Activated CD8-positive, alpha-beta T cell treated with anti-CD3 and anti-CD28 coated beads for 36 hours (primary cell): ENCODE measurements around the gene DUS1L. TPM values are rescaled to one million over a fixed set of nuclear protein-coding genes. Genes with fewer than 3 reads are reported as not detected.

Experiments used
- ATAC-seq: fragments of 200-7000 bp; cut with Tn5 transposase; one replicate; pipeline ENCODE4 v1.10.0; 2021; ENCODE audit warnings: mild to moderate bottlenecking, moderate library complexity
- CTCF ChIA-PET: fragments of 350-600 bp; sonication (Branson Sonifier 250); formaldehyde crosslinking; loops from one replicate; lab custom pipeline; 2021; ENCODE audit warnings: antibody characterized with exemption; lab: Charles Lee
- POLR2A ChIA-PET: fragments of 350-600 bp; sonication (Branson Sonifier 250); formaldehyde crosslinking; loops from one replicate; lab custom pipeline; 2021; ENCODE audit warnings: antibody characterized with exemption; lab: Charles Lee
- DNase-seq: peaks from one replicate; pipeline ENCODE4 v3.0.0-alpha.2; 2020
- H3K27ac Mint-ChIP-seq: one replicate; pipeline ENCODE4 v1.8.0; 2021; ENCODE audit warnings: mild to moderate bottlenecking, mixed read lengths
- H3K27me3 Mint-ChIP-seq: one replicate; pipeline ENCODE4 v1.8.0; 2021; ENCODE audit warnings: mixed read lengths
- H3K36me3 Mint-ChIP-seq: one replicate; pipeline ENCODE4 v1.8.0; 2021; ENCODE audit warnings: low read depth, mixed read lengths
- H3K4me1 Mint-ChIP-seq: one replicate; pipeline ENCODE4 v1.8.0; 2021; ENCODE audit warnings: low read depth, mixed read lengths
- H3K4me3 Mint-ChIP-seq: one replicate; pipeline ENCODE4 v1.8.0; 2021; ENCODE audit warnings: mild to moderate bottlenecking, moderate library complexity, mixed read lengths
- H3K9me3 Mint-ChIP-seq: one replicate; pipeline ENCODE4 v1.8.0; 2021; ENCODE audit warnings: mixed read lengths
- intact Hi-C: fragments of 100-400 bp; cut with micrococcal nuclease; formaldehyde crosslinking; loops from one replicate; pipeline ENCODE4 v1.10.0; 2022
- total RNA-seq, 2 experiments: library from RNA; stranded (reverse); gene quantifications; one replicate each; pipeline ENCODE4 v1.2.3, GENCODE V29; 2021
- TF ChIP-seq, protein P1 (sequence below): fragments of 200-600 bp; IDR thresholded peaks from one replicate; pipeline ENCODE4 v1.8.0; 2022; ENCODE audit warnings: antibody characterized with exemption, mild to moderate bottlenecking

DUS1L gene
- total RNA-seq, 2 experiments from 2014 or later = 139 to 140 TPM

DNA sequence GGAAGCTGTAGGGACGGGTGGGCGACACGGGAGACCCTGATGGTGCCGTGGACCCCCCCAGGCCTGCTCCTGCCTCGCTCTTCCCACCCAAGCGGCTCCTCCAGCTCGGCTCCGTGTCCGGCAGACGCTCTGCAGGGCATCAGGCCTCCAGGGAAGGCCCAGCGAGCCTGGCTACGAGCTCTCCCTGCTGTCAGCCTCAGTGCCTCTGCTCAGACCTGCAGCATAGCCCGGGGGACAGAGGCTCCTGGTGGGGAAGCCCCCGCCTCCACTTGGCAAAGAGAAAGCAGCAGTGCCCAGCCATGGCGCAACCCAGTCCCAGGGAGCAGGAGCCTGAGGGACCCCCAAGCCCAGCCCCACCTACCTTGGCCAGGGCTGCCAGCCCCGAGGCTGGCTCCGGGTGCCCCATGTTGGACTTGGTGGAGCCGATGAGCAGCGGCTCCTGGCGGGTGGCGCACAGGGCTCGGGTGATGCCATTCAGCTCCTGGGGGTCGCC lies 26.5 kb upstream of the DUS1L start:
- DNase-seq (no peak), ATAC-seq (no peak)
- intact Hi-C loops = no loop called here
- TF ChIP-seq, protein P1, sequence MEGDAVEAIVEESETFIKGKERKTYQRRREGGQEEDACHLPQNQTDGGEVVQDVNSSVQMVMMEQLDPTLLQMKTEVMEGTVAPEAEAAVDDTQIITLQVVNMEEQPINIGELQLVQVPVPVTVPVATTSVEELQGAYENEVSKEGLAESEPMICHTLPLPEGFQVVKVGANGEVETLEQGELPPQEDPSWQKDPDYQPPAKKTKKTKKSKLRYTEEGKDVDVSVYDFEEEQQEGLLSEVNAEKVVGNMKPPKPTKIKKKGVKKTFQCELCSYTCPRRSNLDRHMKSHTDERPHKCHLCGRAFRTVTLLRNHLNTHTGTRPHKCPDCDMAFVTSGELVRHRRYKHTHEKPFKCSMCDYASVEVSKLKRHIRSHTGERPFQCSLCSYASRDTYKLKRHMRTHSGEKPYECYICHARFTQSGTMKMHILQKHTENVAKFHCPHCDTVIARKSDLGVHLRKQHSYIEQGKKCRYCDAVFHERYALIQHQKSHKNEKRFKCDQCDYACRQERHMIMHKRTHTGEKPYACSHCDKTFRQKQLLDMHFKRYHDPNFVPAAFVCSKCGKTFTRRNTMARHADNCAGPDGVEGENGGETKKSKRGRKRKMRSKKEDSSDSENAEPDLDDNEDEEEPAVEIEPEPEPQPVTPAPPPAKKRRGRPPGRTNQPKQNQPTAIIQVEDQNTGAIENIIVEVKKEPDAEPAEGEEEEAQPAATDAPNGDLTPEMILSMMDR = no peak
- POLR2A ChIA-PET = interaction anchor here (0.7 to 1.0 kb wide), 3 partner anchors 27 to 39 kb away, joined by 3 to 4 read pairs (median 3); no protein-coding TSS in a partner anchor
- Mint-ChIP-seq H3K9me3 (no peaks in the 10 kb centered on the region), H3K4me3 (no peak overlapping the region), H3K27me3 (no peaks in the 10 kb centered on the region), H3K4me1 (peaks cover 4% of the 10 kb centered on the region), H3K27ac (no peak overlapping the region), H3K36me3 (peaks cover 30% of the 10 kb centered on the region)
- CTCF ChIA-PET = no interaction called here

DNA sequence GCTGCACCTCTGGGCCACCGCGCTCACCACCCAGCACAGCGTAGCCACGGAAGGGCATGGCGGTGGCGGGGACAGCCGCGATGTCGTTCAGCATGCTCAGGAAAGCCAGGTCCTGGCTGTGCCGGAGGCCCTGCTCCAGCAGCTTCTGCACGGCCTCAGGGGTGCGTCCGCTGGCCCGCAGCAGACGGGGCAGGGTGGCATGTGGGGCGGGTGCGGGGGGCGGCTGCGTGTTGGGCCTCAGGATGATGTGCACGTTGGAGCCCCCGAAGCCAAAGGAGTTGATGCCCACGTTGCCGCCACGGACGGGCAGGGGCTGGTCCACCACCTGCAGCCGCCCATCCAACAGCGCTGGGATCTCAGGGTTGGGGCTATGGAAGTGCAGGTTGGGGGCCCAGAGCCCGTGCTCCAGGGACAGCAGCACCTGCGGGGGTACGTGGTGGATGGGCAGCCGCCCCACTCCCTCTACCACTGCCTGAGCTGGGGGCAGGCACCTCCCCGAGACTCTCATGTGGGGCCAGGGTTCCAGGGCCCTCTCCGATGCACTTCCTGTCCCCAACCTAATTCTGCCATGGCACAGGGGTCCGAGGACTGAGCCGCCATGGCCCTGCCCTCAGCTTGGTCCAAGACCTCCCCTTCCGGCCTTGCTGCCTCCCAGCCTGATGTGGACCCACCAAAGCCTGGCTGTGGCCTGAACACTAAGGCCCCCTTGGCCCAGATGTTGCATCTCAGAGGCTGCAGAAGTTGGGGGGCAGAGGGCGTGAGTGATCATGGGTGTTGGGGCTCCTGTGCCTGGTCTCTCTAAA lies 25.9 kb upstream of the DUS1L start:
- DNase-seq (no peak), ATAC-seq (no peak)
- H3K27ac Mint-ChIP-seq = no peak overlapping the region
- TF ChIP-seq, protein P1 = no peak
- H3K4me3 Mint-ChIP-seq = no peak overlapping the region
- CTCF ChIA-PET = no interaction called here
- no peaks in the 10 kb centered on the region for H3K9me3 Mint-ChIP-seq
- H3K36me3 Mint-ChIP-seq = peaks cover 26% of the 10 kb centered on the region
- POLR2A ChIA-PET = interaction anchor here (0.8 to 3.6 kb wide), 4 partner anchors 11 to 39 kb away, joined by 3 to 18 read pairs (median 9); no protein-coding TSS in a partner anchor
- intact Hi-C loops = no loop called here
- no peaks in the 10 kb centered on the region for H3K27me3 Mint-ChIP-seq
- peaks cover 4% of the 10 kb centered on the region for H3K4me1 Mint-ChIP-seq

DNA sequence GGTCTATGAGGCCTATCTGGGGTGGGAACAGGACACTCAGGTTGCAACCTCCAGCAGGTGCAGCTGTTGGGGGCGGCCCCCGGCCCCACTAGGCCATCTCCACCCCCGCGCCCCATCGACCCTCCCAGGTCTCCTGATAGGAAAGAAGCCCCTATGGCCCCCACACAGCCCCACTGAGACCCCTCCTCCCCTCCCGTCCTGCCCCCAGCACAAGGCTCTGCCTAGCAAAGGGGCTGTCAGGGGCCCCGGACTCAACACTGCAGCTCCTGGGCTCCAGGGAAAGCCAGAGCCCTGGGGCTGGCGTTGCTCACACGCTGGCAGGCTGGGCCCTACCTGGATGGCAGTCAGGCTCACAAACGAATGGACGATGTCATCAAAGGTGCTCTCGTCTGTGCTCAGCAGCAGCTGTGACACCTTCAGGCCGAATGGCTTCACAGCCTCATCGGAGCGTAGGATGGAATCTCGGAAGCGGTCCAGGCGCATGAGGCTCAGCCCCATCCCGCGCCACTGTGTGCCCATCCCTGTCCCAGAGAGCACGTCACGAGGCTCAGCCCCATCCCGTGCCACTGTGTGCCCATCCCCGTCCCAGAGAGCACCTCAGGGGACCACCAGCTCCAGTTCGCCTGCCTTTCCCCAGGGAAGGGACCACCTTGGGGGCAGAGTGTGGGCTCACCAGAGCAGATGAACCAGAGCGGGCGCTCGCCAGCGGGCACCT lies 25.1 kb upstream of the DUS1L start:
- Mint-ChIP-seq H3K4me3 (no peak overlapping the region), H3K27me3 (no peaks in the 10 kb centered on the region), H3K36me3 (peaks cover 23% of the 10 kb centered on the region), H3K4me1 (peaks cover 2% of the 10 kb centered on the region), H3K9me3 (no peaks in the 10 kb centered on the region), H3K27ac (no peak overlapping the region)
- CTCF ChIA-PET = no interaction called here
- ATAC-seq (no peak), DNase-seq (no peak)
- intact Hi-C loops = no loop called here
- POLR2A ChIA-PET = interaction anchor here (3.4 to 3.6 kb wide), 2 partner anchors 11 to 14 kb away, joined by 14 to 18 read pairs; no protein-coding TSS in a partner anchor
- TF ChIP-seq, protein P1 = no peak

DNA sequence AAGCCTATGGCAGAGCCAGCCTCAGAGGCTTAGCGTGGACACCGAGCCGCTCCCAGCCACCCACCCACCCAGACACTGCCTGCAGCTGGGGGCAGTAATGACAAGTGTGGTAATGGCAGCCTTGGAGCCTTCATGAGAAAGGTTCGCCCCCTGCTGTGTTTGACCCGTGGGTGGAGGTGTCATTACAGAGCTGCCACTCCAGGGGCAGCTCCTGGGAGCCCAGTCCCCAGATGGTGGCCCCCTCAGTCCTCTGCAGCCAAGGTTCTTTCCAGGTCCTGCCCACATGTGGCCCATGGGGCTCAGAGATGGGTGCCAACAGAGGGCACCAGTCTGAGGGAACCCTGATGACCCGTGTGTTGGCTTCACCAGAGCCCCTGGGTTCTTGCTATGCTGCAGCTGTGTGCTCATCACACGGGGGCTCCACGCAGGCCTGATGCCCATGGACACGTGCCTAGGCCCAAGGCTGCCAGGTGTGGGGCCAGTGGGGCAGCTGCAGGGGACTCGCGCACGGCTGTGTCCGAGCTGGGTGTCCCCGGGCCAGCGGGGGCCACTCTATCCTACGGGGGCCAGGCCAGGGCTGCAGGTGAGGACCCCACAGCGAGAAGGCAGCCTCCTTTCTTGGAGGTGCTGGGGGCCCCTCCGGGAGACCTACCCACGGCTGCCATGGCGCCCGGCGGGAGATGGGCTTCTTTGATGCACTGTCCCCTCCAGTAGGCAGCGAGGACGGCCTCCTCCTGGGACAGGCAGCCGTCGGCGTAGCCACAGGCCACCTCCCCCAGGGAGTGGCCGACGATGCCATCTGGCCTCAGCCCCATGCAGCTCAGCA lies 24.3 kb upstream of the DUS1L start:
- no peaks in the 10 kb centered on the region for H3K9me3 Mint-ChIP-seq
- ChIA-PET POLR2A (interaction anchor here (1.1 to 3.6 kb wide), 3 partner anchors 10 to 64 kb away, joined by 3 to 18 read pairs (median 14); no protein-coding TSS in a partner anchor), CTCF (no interaction called here)
- no peak overlapping the region for H3K27ac Mint-ChIP-seq
- no peak for DNase-seq
- H3K27me3 Mint-ChIP-seq = no peaks in the 10 kb centered on the region
- ATAC-seq = no peak
- no peak overlapping the region for H3K4me3 Mint-ChIP-seq
- H3K4me1 Mint-ChIP-seq = no peaks in the 10 kb centered on the region
- intact Hi-C loops = no loop called here
- TF ChIP-seq, protein P1 = no peak
- peaks cover 18% of the 10 kb centered on the region for H3K36me3 Mint-ChIP-seq
